Suprapubic skin (tissue), 4 donors: Measurements from ENCODE around the gene MRPL51. TPM values are rescaled to one million over a fixed set of nuclear protein-coding genes. Genes with fewer than 3 reads are reported as not detected.

ENCODE experiments used
- DNase-seq, 2 donors: peaks; one replicate each; pipeline ENCODE4 v3.0.0-alpha.2; 2019; ENCODE audit warnings: low spot score in 2 of 2
- H3K27ac ChIP-seq: fragments of 200-600 bp; sonication (generic); one replicate; pipeline ENCODE4 v1.5.1; 2019
- H3K27me3 ChIP-seq: fragments of 200-600 bp; sonication (generic); one replicate; pipeline ENCODE4 v1.5.1; 2019
- H3K36me3 ChIP-seq: fragments of 200-600 bp; sonication (generic); one replicate; pipeline ENCODE4 v1.5.1; 2019
- H3K4me1 ChIP-seq: fragments of 200-600 bp; sonication (generic); one replicate; pipeline ENCODE4 v1.5.1; 2019
- H3K4me3 ChIP-seq: fragments of 200-600 bp; sonication (generic); one replicate; pipeline ENCODE4 v1.5.1; 2019; ENCODE audit warnings: mild to moderate bottlenecking
- H3K9me3 ChIP-seq: fragments of 200-600 bp; sonication (generic); one replicate; pipeline ENCODE4 v1.5.1; 2019
- EP300 ChIP-seq: sonication (generic); formaldehyde crosslinking; IDR thresholded peaks from one replicate; pipeline ENCODE4 v1.6.1; 2017; ENCODE audit warnings: antibody characterized with exemption
- POLR2A ChIP-seq, 2 donors: fragments of 450-650 bp; IDR thresholded peaks; one replicate each; pipeline ENCODE4 v1.6.1; 2017; ENCODE audit warnings: antibody characterized with exemption in 2 of 2, mild to moderate bottlenecking in 2 of 2, moderate library complexity in 2 of 2
- POLR2AphosphoS5 ChIP-seq, 3 donors: sonication (generic); formaldehyde crosslinking; IDR thresholded peaks; one replicate each; pipeline ENCODE4 v1.6.1; 2017; ENCODE audit warnings: antibody characterized with exemption in 3 of 3
- WGBS: methylation state at CpG from one replicate; pipeline ENCODE4 v1.1.5; 2018; 5-methylcytosine and 5-hydroxymethylcytosine counted together
- total RNA-seq, 4 donors: library from RNA; depleted of rRNA; stranded (reverse); fragments of >200 nt; gene quantifications; one replicate each; pipeline ENCODE4 v1.1.0, GENCODE V29; 2016
- TF ChIP-seq, protein P1 (sequence below), 2 donors: fragments of 200-600 bp in 1 of 2; fragments of 450-650 bp in 1 of 2; sonication (generic) in 1 of 2; IDR thresholded peaks; one replicate each; pipeline ENCODE4 v1.5.1; 2016 to 2019; ENCODE audit warnings: antibody characterized with exemption in 2 of 2, mild to moderate bottlenecking in 1 of 2, moderate library complexity in 1 of 2

MRPL51 gene
- total RNA-seq, 4 donors from 2014 or later: 28.0 to 42.2 (median 37.9) TPM

DNA sequence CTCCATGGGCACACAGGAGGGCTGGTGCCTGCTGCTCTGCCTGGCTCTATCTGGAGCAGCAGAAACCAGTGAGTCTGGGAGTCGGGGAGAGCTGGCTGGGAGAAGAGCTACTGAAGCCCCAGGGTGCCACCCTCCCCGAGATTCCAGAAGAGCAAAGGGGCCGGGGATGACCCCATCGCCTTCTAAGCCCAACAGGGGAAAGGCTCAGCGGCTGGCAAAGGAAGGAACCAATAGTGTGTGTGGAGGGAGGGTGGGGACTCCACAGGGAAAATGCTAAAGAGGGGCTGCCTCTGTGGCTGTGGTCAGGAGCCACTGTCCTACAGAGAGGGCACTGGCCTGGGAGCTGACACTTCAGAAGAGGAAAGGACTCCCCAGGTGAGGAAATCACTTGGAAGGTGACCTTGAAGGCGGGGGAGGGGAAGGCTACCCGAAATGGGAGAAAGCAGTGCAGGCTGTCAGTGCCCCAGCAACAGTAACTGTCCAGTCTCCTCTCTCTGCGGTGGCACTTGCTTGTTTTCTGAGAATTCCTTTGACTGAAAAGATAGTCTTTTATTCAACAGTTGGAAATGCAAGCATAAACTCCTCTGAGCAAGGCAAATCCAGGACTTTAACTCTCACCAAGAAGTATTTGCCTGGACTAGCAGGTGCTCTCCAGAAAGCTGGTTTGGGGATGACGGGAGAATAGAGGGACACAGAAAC, 40.7 kb downstream of the MRPL51 start:
- no peaks in the 10 kb centered on the region for H3K9me3 ChIP-seq
- H3K4me1 ChIP-seq: peaks cover 27% of the 10 kb centered on the region
- peak overlapping the region; percentile 98 for H3K27ac ChIP-seq
- DNase-seq: peak in 1 of 2 donors; percentile 65
- H3K27me3 ChIP-seq: no peaks in the 10 kb centered on the region
- peak overlapping the region; percentile 85 for H3K4me3 ChIP-seq
- 1% methylated on average over 9 of the region's 9 CpGs for WGBS
- peaks cover 24% of the 10 kb centered on the region for H3K36me3 ChIP-seq
- no peak for TF ChIP-seq POLR2AphosphoS5 (IDR thresholded peaks at IDR 0.05)
- TF ChIP-seq, protein P1, sequence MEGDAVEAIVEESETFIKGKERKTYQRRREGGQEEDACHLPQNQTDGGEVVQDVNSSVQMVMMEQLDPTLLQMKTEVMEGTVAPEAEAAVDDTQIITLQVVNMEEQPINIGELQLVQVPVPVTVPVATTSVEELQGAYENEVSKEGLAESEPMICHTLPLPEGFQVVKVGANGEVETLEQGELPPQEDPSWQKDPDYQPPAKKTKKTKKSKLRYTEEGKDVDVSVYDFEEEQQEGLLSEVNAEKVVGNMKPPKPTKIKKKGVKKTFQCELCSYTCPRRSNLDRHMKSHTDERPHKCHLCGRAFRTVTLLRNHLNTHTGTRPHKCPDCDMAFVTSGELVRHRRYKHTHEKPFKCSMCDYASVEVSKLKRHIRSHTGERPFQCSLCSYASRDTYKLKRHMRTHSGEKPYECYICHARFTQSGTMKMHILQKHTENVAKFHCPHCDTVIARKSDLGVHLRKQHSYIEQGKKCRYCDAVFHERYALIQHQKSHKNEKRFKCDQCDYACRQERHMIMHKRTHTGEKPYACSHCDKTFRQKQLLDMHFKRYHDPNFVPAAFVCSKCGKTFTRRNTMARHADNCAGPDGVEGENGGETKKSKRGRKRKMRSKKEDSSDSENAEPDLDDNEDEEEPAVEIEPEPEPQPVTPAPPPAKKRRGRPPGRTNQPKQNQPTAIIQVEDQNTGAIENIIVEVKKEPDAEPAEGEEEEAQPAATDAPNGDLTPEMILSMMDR (IDR thresholded peaks at IDR 0.05): no peak
- TF ChIP-seq EP300: no peak
- TF ChIP-seq POLR2A (IDR thresholded peaks at IDR 0.05): peak in 1 of 2 donors; percentile 9

DNA sequence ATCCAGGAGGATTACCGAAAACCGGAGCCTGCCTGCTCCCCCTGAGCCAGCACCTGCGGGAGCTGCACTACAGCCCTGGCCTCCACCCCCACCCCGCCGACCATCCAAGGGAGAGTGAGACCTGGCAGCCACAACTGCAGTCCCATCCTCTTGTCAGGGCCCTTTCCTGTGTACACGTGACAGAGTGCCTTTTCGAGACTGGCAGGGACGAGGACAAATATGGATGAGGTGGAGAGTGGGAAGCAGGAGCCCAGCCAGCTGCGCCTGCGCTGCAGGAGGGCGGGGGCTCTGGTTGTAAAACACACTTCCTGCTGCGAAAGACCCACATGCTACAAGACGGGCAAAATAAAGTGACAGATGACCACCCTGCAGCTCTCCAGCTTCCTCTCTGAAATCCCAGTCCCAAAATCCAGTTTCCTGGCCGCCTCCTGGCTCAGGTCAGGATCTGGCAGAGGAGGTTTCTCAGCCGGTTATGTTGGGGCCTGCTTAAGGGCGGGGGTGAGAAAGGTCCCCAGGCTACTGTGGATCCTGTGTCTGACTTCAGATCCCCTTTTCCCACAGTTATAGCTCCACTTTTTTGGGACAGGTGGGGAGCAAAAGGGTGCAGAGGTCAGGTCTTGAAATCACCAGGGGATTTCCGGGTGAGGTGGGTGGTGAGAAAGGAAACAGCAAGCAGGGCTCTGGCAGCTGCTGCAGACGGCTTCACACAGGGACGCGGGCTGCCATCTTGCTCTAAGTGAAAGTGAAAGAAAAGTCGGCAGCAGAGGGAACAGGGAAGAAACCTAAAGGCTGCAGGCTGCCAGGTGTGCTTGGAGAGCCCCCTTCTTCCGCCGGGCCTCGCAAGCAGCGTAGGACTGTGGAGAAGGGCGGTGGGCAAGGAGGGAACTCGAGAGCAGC, 41.5 kb downstream of the MRPL51 start, which contains the start of gene TAPBPL:
TSS of gene TAPBPL (plus strand) at position 695 of the 897 bp plus-strand sequence. CDS start 207 bp downstream, outside the sequence.
- Histone ChIP-seq H3K27ac (peak within 1 kb of the TSS; percentile 98), H3K9me3 (no peaks in the 10 kb centered on the region), H3K36me3 (peaks cover 18% of the 10 kb centered on the region), H3K4me1 (peaks cover 27% of the 10 kb centered on the region), H3K27me3 (no peaks in the 10 kb centered on the region), H3K4me3 (peak within 1 kb of the TSS; percentile 85)
- WGBS: 1% methylated on average over 26 of the region's 27 CpGs
- DNase-seq: peak in 1 of 2 donors; percentile 85
- TF ChIP-seq, protein P1 (IDR thresholded peaks at IDR 0.05): no peak
- peak in 1 of 2 donors; percentile 41 for TF ChIP-seq POLR2A (IDR thresholded peaks at IDR 0.05)
- TF ChIP-seq POLR2AphosphoS5 (IDR thresholded peaks at IDR 0.05): peak in 1 of 3 donors; percentile 10

DNA sequence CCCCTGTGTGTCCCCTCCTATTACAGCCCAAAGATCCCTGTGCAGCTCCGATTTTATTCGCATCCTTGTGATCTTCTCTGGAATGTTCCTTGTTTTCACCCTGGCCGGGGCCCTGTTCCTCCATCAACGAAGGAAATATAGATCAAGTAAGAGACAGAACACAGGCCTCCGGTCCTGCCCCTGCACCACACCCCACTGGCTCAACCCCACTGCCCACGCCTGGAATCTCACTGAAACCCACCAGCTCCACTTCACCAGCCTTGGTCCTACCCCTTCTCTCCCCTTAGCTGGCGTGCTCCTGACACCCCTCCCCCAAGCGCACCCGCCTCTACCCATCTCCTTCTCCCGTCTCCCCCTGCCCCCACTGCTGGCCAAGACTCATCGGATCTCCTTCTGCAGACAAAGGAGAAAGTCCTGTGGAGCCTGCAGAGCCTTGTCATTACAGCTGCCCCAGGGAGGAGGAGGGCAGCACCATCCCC, 42.2 kb downstream of the MRPL51 start:
- Histone ChIP-seq H3K36me3 (peaks cover 18% of the 10 kb centered on the region), H3K27me3 (no peaks in the 10 kb centered on the region), H3K4me1 (peaks cover 27% of the 10 kb centered on the region), H3K9me3 (no peaks in the 10 kb centered on the region), H3K27ac (peak overlapping the region; percentile 98), H3K4me3 (peak overlapping the region; percentile 85)
- TF ChIP-seq, protein P1 (IDR thresholded peaks at IDR 0.05): no peak
- TF ChIP-seq EP300 (no peak), POLR2A (IDR thresholded peaks at IDR 0.05) (no peak), POLR2AphosphoS5 (IDR thresholded peaks at IDR 0.05) (no peak)
- WGBS: 3% methylated on average over 11 of the region's 11 CpGs
- DNase-seq: peak in 1 of 2 donors; percentile 73

DNA sequence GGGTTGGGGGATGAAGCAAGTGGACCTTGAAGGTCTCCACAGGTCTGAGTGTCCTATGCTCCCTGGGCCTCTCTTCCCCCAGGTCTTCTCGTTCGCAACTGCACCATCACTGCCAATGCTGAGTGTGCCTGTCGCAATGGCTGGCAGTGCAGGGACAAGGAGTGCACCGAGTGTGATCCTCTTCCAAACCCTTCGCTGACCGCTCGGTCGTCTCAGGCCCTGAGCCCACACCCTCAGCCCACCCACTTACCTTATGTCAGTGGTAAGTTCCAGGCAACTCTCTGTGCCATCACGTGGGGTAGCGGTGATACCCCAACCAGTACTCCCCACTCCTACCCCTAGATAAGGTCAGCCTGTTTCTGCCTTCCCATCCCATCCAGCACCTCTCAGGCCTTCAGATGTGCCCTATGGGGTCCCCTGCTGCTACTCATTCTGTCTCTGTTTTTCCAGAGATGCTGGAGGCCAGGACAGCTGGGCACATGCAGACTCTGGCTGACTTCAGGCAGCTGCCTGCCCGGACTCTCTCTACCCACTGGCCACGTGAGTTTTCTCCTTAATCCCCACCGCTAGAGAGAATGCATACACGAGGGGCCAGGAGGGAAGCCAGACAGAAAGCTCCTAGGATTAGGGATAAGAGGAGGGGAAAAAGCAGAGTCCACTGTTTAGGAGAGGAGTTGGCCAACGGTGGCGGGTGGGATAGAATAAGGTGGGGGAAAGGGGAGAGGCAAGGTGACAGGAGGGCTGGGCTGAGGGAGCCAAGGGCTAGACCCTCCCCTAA, 42.8 kb downstream of the MRPL51 start:
- H3K27ac ChIP-seq: peak overlapping the region; percentile 98
- H3K36me3 ChIP-seq: peaks cover 23% of the 10 kb centered on the region
- no peak for TF ChIP-seq POLR2A (IDR thresholded peaks at IDR 0.05)
- TF ChIP-seq POLR2AphosphoS5 (IDR thresholded peaks at IDR 0.05): no peak
- TF ChIP-seq, protein P1 (IDR thresholded peaks at IDR 0.05): no peak
- TF ChIP-seq EP300: no peak
- peak in 1 of 2 donors; percentile 60 for DNase-seq
- peaks cover 27% of the 10 kb centered on the region for H3K4me1 ChIP-seq
- peak overlapping the region; percentile 85 for H3K4me3 ChIP-seq
- H3K9me3 ChIP-seq: no peaks in the 10 kb centered on the region
- no peaks in the 10 kb centered on the region for H3K27me3 ChIP-seq
- 72% methylated on average over 16 of the region's 16 CpGs for WGBS
